OCI-LY3 (cell line): ENCODE measurements around the gene RAET1E.

Experiments
- CTCF ChIP-seq: fragments of 200-600, 300-600 bp; sonication (generic); IDR thresholded peaks from 2 replicates; pipeline ENCODE4 v1.5.1; 2014; ENCODE audit warnings: antibody characterized with exemption, low read length, low read depth
- EZH2phosphoT487 ChIP-seq: fragments of 200-600 bp; shearing (Covaris generic); IDR thresholded peaks from 2 replicates; pipeline ENCODE4 v1.6.1; 2018; ENCODE audit warnings: antibody characterized with exemption, mixed run types, low read depth

GRCh38 chr6:149913085-149913484 lies 15.2 kb upstream of the RAET1E start:
- TF ChIP-seq CTCF = no peak
- no peak for TF ChIP-seq EZH2phosphoT487
